Activated CD4-positive, alpha-beta T cell treated with anti-CD3 and anti-CD28 coated beads for 36 hours (primary cell): ENCODE data around the gene A3GALT2. TPM values are rescaled to one million over a fixed set of nuclear protein-coding genes. Genes with fewer than 3 reads are reported as not detected.

Experiments
- ATAC-seq: fragments of 200-7000 bp; cut with Tn5 transposase; one replicate; pipeline ENCODE4 v1.10.0; 2021; ENCODE audit warnings: mild to moderate bottlenecking, moderate library complexity
- CTCF ChIA-PET: fragments of 350-600 bp; sonication (Branson Sonifier 250); formaldehyde crosslinking; loops from one replicate; lab custom pipeline; 2021; ENCODE audit warnings: antibody characterized with exemption; lab: Charles Lee
- POLR2A ChIA-PET: fragments of 350-600 bp; sonication (Branson Sonifier 250); formaldehyde crosslinking; loops from one replicate; lab custom pipeline; 2021; ENCODE audit warnings: antibody characterized with exemption, inconsistent platforms; lab: Charles Lee
- DNase-seq: peaks from one replicate; pipeline ENCODE4 v3.0.0-alpha.2; 2020
- H3K27ac Mint-ChIP-seq: one replicate; pipeline ENCODE4 v1.8.0; 2021; ENCODE audit warnings: mixed read lengths
- H3K27me3 Mint-ChIP-seq: one replicate; pipeline ENCODE4 v1.8.0; 2021; ENCODE audit warnings: mixed read lengths
- H3K36me3 Mint-ChIP-seq: one replicate; pipeline ENCODE4 v1.8.0; 2021; ENCODE audit warnings: low read depth, mixed read lengths
- H3K4me1 Mint-ChIP-seq: one replicate; pipeline ENCODE4 v1.8.0; 2021; ENCODE audit warnings: mixed read lengths
- H3K4me3 Mint-ChIP-seq: one replicate; pipeline ENCODE4 v1.8.0; 2021; ENCODE audit warnings: mild to moderate bottlenecking, moderate library complexity, mixed read lengths
- H3K9me3 Mint-ChIP-seq: one replicate; pipeline ENCODE4 v1.8.0; 2021; ENCODE audit warnings: low read depth, mixed read lengths
- intact Hi-C, 2 experiments: fragments of 100-400 bp; cut with DNase I in 1 of 2; cut with micrococcal nuclease in 1 of 2; formaldehyde crosslinking; loops; one replicate each; pipeline versions ENCODE4 v1.14.2 to v1.15.1; 2022 to 2024; cut with DNase I, micrococcal nuclease
- total RNA-seq, 2 experiments: library from RNA; stranded (reverse); gene quantifications; one replicate each; pipeline ENCODE4 v1.2.3, GENCODE V29; 2021

Gene A3GALT2
- total RNA-seq, 2 experiments from 2014 or later: not detected

DNA sequence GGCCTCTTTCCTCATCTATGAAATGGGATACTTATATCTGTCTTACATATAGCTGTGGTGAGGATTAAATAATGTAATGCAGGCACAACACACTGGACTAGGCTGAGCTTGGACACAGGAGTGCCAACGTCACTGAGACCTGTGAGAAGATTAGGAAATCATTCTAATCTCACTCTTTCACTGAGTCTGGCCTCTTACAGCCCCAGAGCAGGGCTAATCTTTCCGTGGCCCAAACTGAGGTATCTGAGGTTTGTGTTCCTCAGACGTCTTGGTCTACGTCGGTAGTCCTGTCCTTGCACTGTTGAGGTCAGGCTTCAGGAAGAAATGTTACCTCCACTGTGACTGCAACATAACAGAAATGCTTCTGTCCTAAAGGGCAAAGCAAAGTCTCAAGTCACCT lies 22.6 kb upstream of the A3GALT2 start:
- H3K4me1 Mint-ChIP-seq: peaks cover 58% of the 10 kb centered on the region
- H3K36me3 Mint-ChIP-seq: peaks cover 27% of the 10 kb centered on the region
- DNase-seq: no peak
- H3K27ac Mint-ChIP-seq: no peak overlapping the region
- ChIA-PET CTCF (no interaction called here), POLR2A (no interaction called here)
- no peak for ATAC-seq
- H3K4me3 Mint-ChIP-seq: no peak overlapping the region
- H3K27me3 Mint-ChIP-seq: no peaks in the 10 kb centered on the region
- intact Hi-C loops: loop anchor here in 1 of 2 experiments (10.0 kb wide), 1 partner anchor 219 kb away; no protein-coding TSS in a partner anchor
- H3K9me3 Mint-ChIP-seq: no peaks in the 10 kb centered on the region

GRCh38 chr1:33342041-33342723 lies 21.3 kb upstream of the A3GALT2 start:
- ATAC-seq (no peak), DNase-seq (no peak)
- POLR2A ChIA-PET: no interaction called here
- Mint-ChIP-seq H3K4me1 (peaks cover 48% of the 10 kb centered on the region), H3K27ac (no peak overlapping the region), H3K4me3 (no peak overlapping the region), H3K9me3 (no peaks in the 10 kb centered on the region), H3K27me3 (no peaks in the 10 kb centered on the region), H3K36me3 (peaks cover 21% of the 10 kb centered on the region)
- intact Hi-C loops: loop anchor here in 1 of 2 experiments (10.0 kb wide), 1 partner anchor 217 kb away; no protein-coding TSS in a partner anchor
- CTCF ChIA-PET: interaction anchor here (0.6 to 1.4 kb wide), 2 partner anchors 46 to 249 kb away, joined by 3 to 9 read pairs; no protein-coding TSS in a partner anchor

- POLR2A ChIA-PET: no interaction called here
- H3K27ac Mint-ChIP-seq: no peak overlapping the region
Measured at GRCh38 chr1:33341190-33341589, 20.3 kb upstream of the A3GALT2 start.

DNA sequence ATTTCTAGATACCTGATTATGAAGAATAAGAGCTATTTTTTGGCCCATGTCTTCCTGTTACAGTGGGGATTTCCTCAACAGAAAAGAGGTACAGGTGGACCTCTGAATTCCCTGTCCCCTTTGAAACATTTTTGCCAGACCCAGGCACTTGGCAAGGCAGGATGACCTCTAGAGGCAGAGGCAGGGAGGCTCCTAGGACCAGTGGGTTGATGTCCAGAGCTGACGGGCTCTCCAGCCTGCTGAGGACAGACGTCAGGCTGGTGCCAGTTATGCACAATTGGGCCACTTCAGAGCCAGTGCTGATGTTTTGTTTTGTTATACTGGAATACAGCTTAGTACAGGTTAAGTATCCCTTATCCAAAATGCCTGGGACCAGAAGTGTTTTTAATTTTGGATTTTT lies 18.5 kb upstream of the A3GALT2 start:
- H3K4me3 Mint-ChIP-seq: no peak overlapping the region
- intact Hi-C loops: no loop called here
- H3K27ac Mint-ChIP-seq: no peak overlapping the region
- POLR2A ChIA-PET: no interaction called here
- peaks cover 38% of the 10 kb centered on the region for H3K4me1 Mint-ChIP-seq
- H3K36me3 Mint-ChIP-seq: peaks cover 15% of the 10 kb centered on the region
- H3K27me3 Mint-ChIP-seq: no peaks in the 10 kb centered on the region
- no peaks in the 10 kb centered on the region for H3K9me3 Mint-ChIP-seq
- DNase-seq (no peak), ATAC-seq (no peak)
- CTCF ChIA-PET: interaction anchor here (0.7 to 1.3 kb wide), 3 partner anchors 9 to 89 kb away, joined by 3 read pairs; no protein-coding TSS in a partner anchor

More at GRCh38 chr1:33341190-33341589, 20.3 kb upstream of the A3GALT2 start:
- H3K9me3 Mint-ChIP-seq: no peaks in the 10 kb centered on the region
- peaks cover 14% of the 10 kb centered on the region for H3K36me3 Mint-ChIP-seq
- CTCF ChIA-PET: interaction anchor here (1.6 kb wide), 1 partner anchor 9 kb away, joined by 3 read pairs; no protein-coding TSS in a partner anchor
- intact Hi-C loops: loop anchor here in 1 of 2 experiments (10.0 kb wide), 1 partner anchor 216 kb away; no protein-coding TSS in a partner anchor
- H3K4me3 Mint-ChIP-seq: no peak overlapping the region
- no peaks in the 10 kb centered on the region for H3K27me3 Mint-ChIP-seq
- no peak for ATAC-seq
- DNase-seq: no peak
- H3K4me1 Mint-ChIP-seq: peaks cover 42% of the 10 kb centered on the region

GRCh38 chr1:33338440-33339211 lies 17.7 kb upstream of the A3GALT2 start:
- CTCF ChIA-PET: interaction anchor here (0.7 to 1.3 kb wide), 5 partner anchors 10 to 90 kb away, joined by 3 read pairs; no protein-coding TSS in a partner anchor

GRCh38 chr1:33338048-33338439 lies 17.1 kb upstream of the A3GALT2 start:
- POLR2A ChIA-PET: no interaction called here

More at GRCh38 chr1:33338440-33339211, 17.7 kb upstream of the A3GALT2 start:
- POLR2A ChIA-PET: no interaction called here
- H3K27me3 Mint-ChIP-seq: no peaks in the 10 kb centered on the region
- ATAC-seq: no peak
- H3K9me3 Mint-ChIP-seq: no peaks in the 10 kb centered on the region
- no peak overlapping the region for H3K27ac Mint-ChIP-seq
- peaks cover 38% of the 10 kb centered on the region for H3K4me1 Mint-ChIP-seq
- H3K4me3 Mint-ChIP-seq: no peak overlapping the region
- no peak for DNase-seq
- peaks cover 15% of the 10 kb centered on the region for H3K36me3 Mint-ChIP-seq
- intact Hi-C loops: no loop called here

GRCh38 chr1:33337441-33337840 lies 16.5 kb upstream of the A3GALT2 start:
- ChIA-PET CTCF (interaction anchor here (1.1 to 1.4 kb wide), 3 partner anchors 31 to 41 kb away, joined by 3 read pairs; no protein-coding TSS in a partner anchor), POLR2A (no interaction called here)
- Mint-ChIP-seq H3K36me3 (peaks cover 14% of the 10 kb centered on the region), H3K4me3 (no peak overlapping the region), H3K27me3 (no peaks in the 10 kb centered on the region), H3K9me3 (no peaks in the 10 kb centered on the region), H3K4me1 (peaks cover 32% of the 10 kb centered on the region), H3K27ac (no peak overlapping the region)
- ATAC-seq: no peak
- no peak for DNase-seq
- intact Hi-C loops: no loop called here

More at GRCh38 chr1:33338048-33338439, 17.1 kb upstream of the A3GALT2 start:
- Mint-ChIP-seq H3K9me3 (no peaks in the 10 kb centered on the region), H3K27me3 (no peaks in the 10 kb centered on the region), H3K4me1 (peaks cover 38% of the 10 kb centered on the region), H3K4me3 (no peak overlapping the region), H3K36me3 (peaks cover 16% of the 10 kb centered on the region), H3K27ac (no peak overlapping the region)
- CTCF ChIA-PET: interaction anchor here (1.1 to 1.2 kb wide), 2 partner anchors 30 to 40 kb away, joined by 3 read pairs; no protein-coding TSS in a partner anchor
- DNase-seq: no peak
- intact Hi-C loops: no loop called here
- no peak for ATAC-seq

DNA sequence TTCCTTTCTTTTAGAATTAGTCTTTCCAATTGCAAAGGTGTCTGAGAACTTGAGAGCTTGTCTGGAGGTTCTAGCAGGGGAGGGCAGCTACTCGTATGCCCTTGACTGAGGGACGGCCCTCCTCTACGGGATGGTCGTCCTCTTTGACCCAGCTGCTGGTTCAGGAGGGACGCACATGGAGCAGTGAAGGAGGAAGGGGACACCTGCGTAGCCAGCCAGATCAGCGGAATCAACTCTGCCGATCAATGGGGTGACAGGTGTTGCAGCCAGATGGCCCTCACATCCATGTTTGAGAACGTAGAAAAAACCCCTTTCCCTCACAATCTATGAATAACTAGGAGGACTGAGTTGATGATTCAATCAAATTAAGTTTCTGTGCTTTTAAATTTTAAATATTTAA lies 15.7 kb upstream of the A3GALT2 start:
- DNase-seq (no peak), ATAC-seq (no peak)
- H3K9me3 Mint-ChIP-seq: no peaks in the 10 kb centered on the region
- POLR2A ChIA-PET: no interaction called here
- H3K27ac Mint-ChIP-seq: no peak overlapping the region
- H3K27me3 Mint-ChIP-seq: no peaks in the 10 kb centered on the region
- H3K4me3 Mint-ChIP-seq: no peak overlapping the region
- intact Hi-C loops: no loop called here
- CTCF ChIA-PET: interaction anchor here (0.6 to 1.6 kb wide), 4 partner anchors 40 to 1362 kb away, joined by 3 read pairs; no protein-coding TSS in a partner anchor
- H3K4me1 Mint-ChIP-seq: peaks cover 28% of the 10 kb centered on the region
- H3K36me3 Mint-ChIP-seq: peaks cover 16% of the 10 kb centered on the region

GRCh38 chr1:33335020-33335419 lies 14.1 kb upstream of the A3GALT2 start:
- Mint-ChIP-seq H3K9me3 (no peaks in the 10 kb centered on the region), H3K27me3 (no peaks in the 10 kb centered on the region), H3K27ac (no peak overlapping the region), H3K4me3 (no peak overlapping the region), H3K4me1 (peaks cover 21% of the 10 kb centered on the region), H3K36me3 (peaks cover 16% of the 10 kb centered on the region)
- CTCF ChIA-PET: interaction anchor here (0.5 to 1.1 kb wide), 2 partner anchors 40 to 112 kb away, joined by 3 to 10 read pairs; no protein-coding TSS in a partner anchor
- POLR2A ChIA-PET: no interaction called here
- ATAC-seq: peak; percentile 47
- DNase-seq: no peak
- intact Hi-C loops: no loop called here

GRCh38 chr1:33334081-33334552 lies 13.2 kb upstream of the A3GALT2 start:
- peaks cover 21% of the 10 kb centered on the region for H3K36me3 Mint-ChIP-seq
- CTCF ChIA-PET: interaction anchor here (0.6 to 1.1 kb wide), 2 partner anchors 39 to 434 kb away, joined by 3 to 10 read pairs; no protein-coding TSS in a partner anchor
- intact Hi-C loops: no loop called here

DNA sequence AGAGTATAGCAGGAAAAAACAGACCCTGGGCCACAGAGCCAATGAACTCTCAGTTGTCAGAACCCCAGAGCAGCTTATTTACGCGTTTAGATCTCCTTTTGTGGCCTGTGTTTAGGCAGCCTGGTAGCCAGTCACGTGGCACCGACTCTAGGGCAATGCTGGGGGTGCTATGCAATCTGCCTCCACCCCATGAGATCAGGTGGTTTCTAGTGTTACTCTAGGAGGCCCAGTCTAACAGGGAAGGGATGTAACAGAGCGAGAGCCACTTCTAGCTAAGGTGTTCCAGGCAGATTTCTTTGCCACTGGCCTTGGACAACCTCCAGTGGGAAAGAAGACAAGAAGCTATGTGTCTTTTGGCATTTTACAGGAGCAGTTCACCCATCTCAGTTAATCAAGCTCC lies 12.0 kb upstream of the A3GALT2 start:
- no peak overlapping the region for H3K27ac Mint-ChIP-seq

More at GRCh38 chr1:33334081-33334552, 13.2 kb upstream of the A3GALT2 start:
- H3K9me3 Mint-ChIP-seq: no peaks in the 10 kb centered on the region
- POLR2A ChIA-PET: no interaction called here
- no peak overlapping the region for H3K27ac Mint-ChIP-seq
- H3K27me3 Mint-ChIP-seq: no peaks in the 10 kb centered on the region
- DNase-seq (no peak), ATAC-seq (no peak)
- no peak overlapping the region for H3K4me3 Mint-ChIP-seq
- H3K4me1 Mint-ChIP-seq: peaks cover 18% of the 10 kb centered on the region

More for the DNA sequence above, 12.0 kb upstream of the A3GALT2 start:
- Mint-ChIP-seq H3K27me3 (no peaks in the 10 kb centered on the region), H3K9me3 (no peaks in the 10 kb centered on the region), H3K4me1 (peaks cover 12% of the 10 kb centered on the region), H3K36me3 (peaks cover 30% of the 10 kb centered on the region), H3K4me3 (no peak overlapping the region)
- no peak for DNase-seq
- intact Hi-C loops: no loop called here
- CTCF ChIA-PET: interaction anchor here (0.5 kb wide), 1 partner anchor 1498 kb away, joined by 3 read pairs; no protein-coding TSS in a partner anchor
- POLR2A ChIA-PET: no interaction called here
- ATAC-seq: no peak
